ENCODE results near the gene UPP1. TPM values are rescaled to one million over a fixed set of nuclear protein-coding genes. Genes with fewer than 3 reads are reported as not detected.

Gene UPP1
- total RNA-seq, 2 experiments from 2014 or later, result 46.9 to 48.2 TPM

GRCh38 chr7:48088559-48089045 is 463 bp upstream of the UPP1 start:
- Mint-ChIP-seq H3K4me1 (ENCODE audit: low read depth) (peaks cover 75% of the 10 kb centered on the region), H3K27me3 (ENCODE audit: low read depth) (no peaks in the 10 kb centered on the region), H3K27ac (peak overlapping the region; percentile 92), H3K4me3 (peak overlapping the region; percentile 84), H3K36me3 (ENCODE audit: low read depth) (peaks cover 21% of the 10 kb centered on the region), H3K9me3 (no peaks in the 10 kb centered on the region)
- DNase-seq, result no peak
- CTCF ChIA-PET, result interaction anchor here (1.8 kb wide), 1 partner anchor 97 kb away, joined by 6 read pairs; no protein-coding TSS in a partner anchor
- intact Hi-C loops (cut with micrococcal nuclease), result loop anchor here (1.0 kb wide), 3 partner anchors 9 to 109 kb away; partner anchors contain the start of gene HUS1

- no peaks in the 10 kb centered on the region for H3K9me3 Mint-ChIP-seq
- CTCF ChIA-PET, result interaction anchor here (1.2 kb wide), 1 partner anchor 99 kb away, joined by 6 read pairs; no protein-coding TSS in a partner anchor
- no peak for DNase-seq
- no peaks in the 10 kb centered on the region for H3K27me3 Mint-ChIP-seq (ENCODE audit: low read depth)
- H3K27ac Mint-ChIP-seq, result no peak overlapping the region
- peak overlapping the region; percentile 84 for H3K4me3 Mint-ChIP-seq
- intact Hi-C loops (cut with micrococcal nuclease), result no loop called here
- peaks cover 75% of the 10 kb centered on the region for H3K4me1 Mint-ChIP-seq (ENCODE audit: low read depth)
- peaks cover 34% of the 10 kb centered on the region for H3K36me3 Mint-ChIP-seq (ENCODE audit: low read depth)
Observed at GRCh38 chr7:48090095-48090805, 1.2 kb downstream of the UPP1 start.

DNA sequence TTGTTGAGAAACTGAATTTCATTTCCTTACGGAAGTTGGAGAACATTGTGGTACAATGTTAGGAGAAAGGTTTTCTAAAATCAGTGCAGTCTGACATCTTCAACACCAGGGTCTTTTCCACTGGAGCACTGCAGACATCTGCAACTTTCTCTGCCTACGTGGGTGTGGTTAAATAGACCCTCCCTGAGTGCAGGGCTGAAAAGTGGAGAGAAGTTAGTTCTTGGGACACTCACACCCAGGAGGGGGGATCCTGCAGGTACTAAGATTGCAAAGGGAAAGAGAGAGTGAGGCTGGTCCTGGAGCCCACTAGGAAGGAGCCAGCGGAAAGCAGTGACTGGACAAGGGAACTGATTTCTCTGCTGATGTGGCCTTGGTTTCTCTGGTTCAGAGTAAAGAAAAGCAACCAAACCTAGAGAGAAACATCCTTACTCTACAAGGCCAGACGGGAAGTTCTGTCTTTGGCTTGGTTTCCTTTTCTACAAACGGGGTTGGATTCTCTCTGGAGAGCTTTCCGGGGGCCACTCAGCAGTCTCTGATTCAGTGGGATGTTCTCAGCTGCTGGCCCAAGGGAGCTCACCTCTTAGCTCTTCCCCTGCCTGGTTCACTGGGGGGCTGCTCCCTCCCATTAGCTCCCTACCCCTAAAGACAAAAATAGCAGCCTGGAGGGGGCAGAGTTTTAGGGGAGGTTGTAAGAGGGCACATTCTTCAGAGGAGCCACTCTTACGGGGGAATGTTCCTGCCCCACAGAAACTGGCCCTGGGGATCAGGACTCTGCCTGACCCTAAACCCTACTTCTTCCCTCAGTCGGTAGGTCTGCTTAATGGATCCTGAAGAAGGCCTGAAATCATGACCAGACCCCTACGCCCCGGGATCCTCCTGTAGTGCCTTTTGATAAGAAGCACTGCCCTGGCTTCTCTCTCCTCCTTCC is 2.7 kb downstream of the UPP1 start:
- intact Hi-C loops (cut with micrococcal nuclease), result no loop called here
- DNase-seq, result no peak
- Mint-ChIP-seq H3K4me1 (ENCODE audit: low read depth) (peaks cover 74% of the 10 kb centered on the region), H3K9me3 (no peaks in the 10 kb centered on the region), H3K27ac (peak overlapping the region; percentile 11), H3K36me3 (ENCODE audit: low read depth) (peaks cover 43% of the 10 kb centered on the region), H3K4me3 (no peak overlapping the region), H3K27me3 (ENCODE audit: low read depth) (no peaks in the 10 kb centered on the region)
- CTCF ChIA-PET, result interaction anchor here (1.8 to 2.5 kb wide), 3 partner anchors 10 to 100 kb away, joined by 5 to 11 read pairs (median 10); no protein-coding TSS in a partner anchor

DNA sequence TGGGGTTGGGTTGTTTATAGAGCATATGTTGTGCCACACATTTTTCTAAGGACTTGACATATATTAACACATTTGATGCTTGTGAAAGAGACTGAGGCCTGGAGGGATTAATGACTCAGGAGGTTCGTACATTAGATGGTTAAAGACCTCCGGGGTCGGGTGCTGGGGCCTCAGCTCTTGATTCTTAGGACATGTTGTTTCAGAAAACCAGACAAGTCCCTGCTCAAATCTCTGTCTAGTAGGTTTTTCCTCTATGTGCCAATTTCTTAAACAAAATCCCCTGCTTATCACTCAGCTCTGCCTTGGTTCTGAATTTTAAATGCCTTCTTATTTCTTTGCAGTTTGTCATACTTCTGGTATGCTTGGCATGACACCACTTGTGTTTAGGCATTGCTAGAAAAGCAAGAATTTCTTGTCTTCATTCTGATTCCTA is 5.8 kb downstream of the UPP1 start:
- Mint-ChIP-seq H3K27me3 (ENCODE audit: low read depth) (no peaks in the 10 kb centered on the region), H3K4me1 (ENCODE audit: low read depth) (peaks cover 84% of the 10 kb centered on the region), H3K36me3 (ENCODE audit: low read depth) (peaks cover 58% of the 10 kb centered on the region), H3K9me3 (no peaks in the 10 kb centered on the region), H3K4me3 (no peak overlapping the region), H3K27ac (no peak overlapping the region)
- intact Hi-C loops (cut with micrococcal nuclease), result no loop called here
- CTCF ChIA-PET, result interaction anchor here (0.7 to 2.6 kb wide), 2 partner anchors 103 to 200 kb away, joined by 3 to 12 read pairs; no protein-coding TSS in a partner anchor
- DNase-seq, result no peak

GRCh38 chr7:48096273-48096672 is 7.2 kb downstream of the UPP1 start:
- peaks cover 71% of the 10 kb centered on the region for H3K4me1 Mint-ChIP-seq (ENCODE audit: low read depth)
- intact Hi-C loops (cut with micrococcal nuclease), result loop anchor here (2.0 kb wide), 1 partner anchor 203 kb away; no protein-coding TSS in a partner anchor
- CTCF ChIA-PET, result interaction anchor here (0.7 to 2.6 kb wide), 6 partner anchors 14 to 134 kb away, joined by 3 to 12 read pairs (median 4); partner anchors contain the start of gene C7orf57

GRCh38 chr7:48097521-48098231 is 8.6 kb downstream of the UPP1 start:
- peak overlapping the region; percentile 42 for H3K4me3 Mint-ChIP-seq
- peaks cover 65% of the 10 kb centered on the region for H3K4me1 Mint-ChIP-seq (ENCODE audit: low read depth)
- peak overlapping the region; percentile 91 for H3K27ac Mint-ChIP-seq
- intact Hi-C loops (cut with micrococcal nuclease), result loop anchor here (1.0 to 2.0 kb wide), 5 partner anchors 8 to 201 kb away; partner anchors contain the start of genes HUS1 and UPP1
- H3K9me3 Mint-ChIP-seq, result no peaks in the 10 kb centered on the region
- H3K27me3 Mint-ChIP-seq (ENCODE audit: low read depth), result no peaks in the 10 kb centered on the region
- peaks cover 51% of the 10 kb centered on the region for H3K36me3 Mint-ChIP-seq (ENCODE audit: low read depth)
- peak; percentile 39 for DNase-seq
- CTCF ChIA-PET, result interaction anchor here (1.2 to 1.6 kb wide), 2 partner anchors 12 to 131 kb away, joined by 3 to 9 read pairs; no protein-coding TSS in a partner anchor

More at GRCh38 chr7:48096273-48096672, 7.2 kb downstream of the UPP1 start:
- no peaks in the 10 kb centered on the region for H3K27me3 Mint-ChIP-seq (ENCODE audit: low read depth)
- peak; percentile 70 for DNase-seq
- peak overlapping the region; percentile 48 for H3K4me3 Mint-ChIP-seq
- peaks cover 50% of the 10 kb centered on the region for H3K36me3 Mint-ChIP-seq (ENCODE audit: low read depth)
- H3K27ac Mint-ChIP-seq, result peak overlapping the region; percentile 94
- H3K9me3 Mint-ChIP-seq, result no peaks in the 10 kb centered on the region

DNA sequence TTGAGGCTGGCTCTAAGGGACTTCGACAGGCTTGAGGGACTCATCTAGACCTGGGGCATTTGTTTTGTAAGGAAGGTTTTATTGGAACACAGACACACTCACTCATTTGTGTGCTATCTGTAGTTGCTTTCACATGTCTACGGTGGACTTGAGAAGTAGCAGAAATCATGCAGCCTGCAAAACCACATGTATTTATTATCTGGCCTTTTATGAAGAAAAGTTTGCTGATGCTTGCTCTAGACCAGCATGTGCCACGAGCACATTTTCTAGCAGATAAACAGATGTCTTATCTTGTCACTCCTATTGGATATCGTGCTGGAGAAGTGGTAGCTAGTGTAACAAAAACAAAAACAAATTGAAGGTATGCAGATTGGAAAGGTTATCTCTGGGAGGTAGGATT is 9.8 kb downstream of the UPP1 start:
- DNase-seq, result no peak
- no peaks in the 10 kb centered on the region for H3K9me3 Mint-ChIP-seq
- peaks cover 61% of the 10 kb centered on the region for H3K4me1 Mint-ChIP-seq (ENCODE audit: low read depth)
- CTCF ChIA-PET, result interaction anchor here (1.6 kb wide), 1 partner anchor 11 kb away, joined by 9 read pairs; no protein-coding TSS in a partner anchor
- no peaks in the 10 kb centered on the region for H3K27me3 Mint-ChIP-seq (ENCODE audit: low read depth)
- peaks cover 52% of the 10 kb centered on the region for H3K36me3 Mint-ChIP-seq (ENCODE audit: low read depth)
- no peak overlapping the region for H3K4me3 Mint-ChIP-seq
- intact Hi-C loops (cut with micrococcal nuclease), result no loop called here
- H3K27ac Mint-ChIP-seq, result peak overlapping the region; percentile 91

- H3K9me3 Mint-ChIP-seq, result no peaks in the 10 kb centered on the region
- intact Hi-C loops (cut with micrococcal nuclease), result no loop called here
- H3K27me3 Mint-ChIP-seq (ENCODE audit: low read depth), result no peaks in the 10 kb centered on the region
- H3K4me3 Mint-ChIP-seq, result no peak overlapping the region
- peaks cover 53% of the 10 kb centered on the region for H3K36me3 Mint-ChIP-seq (ENCODE audit: low read depth)
- CTCF ChIA-PET, result interaction anchor here (0.7 kb wide), 1 partner anchor 155 kb away, joined by 3 read pairs; no protein-coding TSS in a partner anchor
- no peak for DNase-seq
- H3K4me1 Mint-ChIP-seq (ENCODE audit: low read depth), result peaks cover 55% of the 10 kb centered on the region
- H3K27ac Mint-ChIP-seq, result peak overlapping the region; percentile 20
Observed at GRCh38 chr7:48099781-48100180, 10.7 kb downstream of the UPP1 start.

- no peak for DNase-seq
- Mint-ChIP-seq H3K9me3 (no peaks in the 10 kb centered on the region), H3K36me3 (ENCODE audit: low read depth) (peaks cover 47% of the 10 kb centered on the region), H3K27ac (no peak overlapping the region), H3K4me1 (ENCODE audit: low read depth) (peaks cover 40% of the 10 kb centered on the region), H3K4me3 (no peak overlapping the region), H3K27me3 (ENCODE audit: low read depth) (no peaks in the 10 kb centered on the region)
- intact Hi-C loops (cut with micrococcal nuclease), result no loop called here
- CTCF ChIA-PET, result interaction anchor here (0.6 to 2.2 kb wide), 8 partner anchors 10 to 156 kb away, joined by 3 to 11 read pairs (median 4); no protein-coding TSS in a partner anchor
Observed at GRCh38 chr7:48101352-48101751, 12.3 kb downstream of the UPP1 start.

GRCh38 chr7:48101968-48102367 is 12.9 kb downstream of the UPP1 start:
- Mint-ChIP-seq H3K9me3 (no peaks in the 10 kb centered on the region), H3K27me3 (ENCODE audit: low read depth) (no peaks in the 10 kb centered on the region), H3K4me1 (ENCODE audit: low read depth) (peaks cover 35% of the 10 kb centered on the region), H3K27ac (peak overlapping the region; percentile 21), H3K4me3 (no peak overlapping the region), H3K36me3 (ENCODE audit: low read depth) (peaks cover 44% of the 10 kb centered on the region)
- peak; percentile 46 for DNase-seq
- intact Hi-C loops (cut with micrococcal nuclease), result no loop called here
- CTCF ChIA-PET, result interaction anchor here (0.7 to 2.9 kb wide), 9 partner anchors 9 to 124 kb away, joined by 3 to 14 read pairs (median 4); no protein-coding TSS in a partner anchor

- intact Hi-C loops (cut with micrococcal nuclease), result no loop called here
- peaks cover 46% of the 10 kb centered on the region for H3K36me3 Mint-ChIP-seq (ENCODE audit: low read depth)
Observed at GRCh38 chr7:48102530-48102929, 13.5 kb downstream of the UPP1 start.

More at GRCh38 chr7:48102530-48102929, 13.5 kb downstream of the UPP1 start:
- CTCF ChIA-PET, result interaction anchor here (0.6 to 2.9 kb wide), 12 partner anchors 8 to 157 kb away, joined by 3 to 14 read pairs (median 4); no protein-coding TSS in a partner anchor
- Mint-ChIP-seq H3K9me3 (no peaks in the 10 kb centered on the region), H3K27ac (peak overlapping the region; percentile 71), H3K4me3 (no peak overlapping the region), H3K27me3 (ENCODE audit: low read depth) (no peaks in the 10 kb centered on the region), H3K4me1 (ENCODE audit: low read depth) (peaks cover 30% of the 10 kb centered on the region)
- DNase-seq, result no peak

Data from activated naive CD4-positive, alpha-beta T cell treated with anti-CD3 and anti-CD28 coated beads for 36 hours (primary cell).